ENCODE data around the gene IL32.
A peak's percentile ranks its signal among the peaks of the same experiment; 100 is the strongest.
"Not testable (repeated sequence)": the region's sequence is repeated elsewhere in the genome, so short reads cannot be mapped to it uniquely, and the experiment has no call there.

IL32 gene

GRCh38 chr16:3070608-3071111, 5.2 kb downstream of the IL32 start:
- DNase-seq (ENCODE audit: low read depth, low spot score): no peak

GRCh38 chr16:3071655-3072054, 6.2 kb downstream of the IL32 start:
- DNase-seq (ENCODE audit: low read depth, low spot score): no peak

- not testable (repeated sequence) for DNase-seq (ENCODE audit: low read depth, low spot score)
These were observed 6.7 kb downstream of the IL32 start for GRCh38 chr16:3072148-3072547.

- not testable (repeated sequence) for DNase-seq (ENCODE audit: low read depth, low spot score)
These were observed 7.3 kb downstream of the IL32 start for GRCh38 chr16:3072576-3073263.

GRCh38 chr16:3073448-3073847, 8.0 kb downstream of the IL32 start:
- DNase-seq (ENCODE audit: low read depth, low spot score): no peak

GRCh38 chr16:3074860-3075522, 9.6 kb downstream of the IL32 start:
- peak; percentile 40 for DNase-seq (ENCODE audit: low read depth, low spot score)

- no peak for DNase-seq (ENCODE audit: low read depth, low spot score)
These were observed 10.1 kb downstream of the IL32 start for GRCh38 chr16:3075523-3075915.

- not testable (repeated sequence) for DNase-seq (ENCODE audit: low read depth, low spot score)
These were observed 10.5 kb downstream of the IL32 start for GRCh38 chr16:3075946-3076345.

GRCh38 chr16:3076577-3076976, 11.1 kb downstream of the IL32 start:
- DNase-seq (ENCODE audit: low read depth, low spot score): no peak

- DNase-seq (ENCODE audit: low read depth, low spot score): no peak
These were observed 14.6 kb downstream of the IL32 start for GRCh38 chr16:3080024-3080423.

- DNase-seq (ENCODE audit: low read depth, low spot score): not testable (repeated sequence)
These were observed 16.5 kb downstream of the IL32 start for GRCh38 chr16:3081957-3082356.

GRCh38 chr16:3083408-3083807, 18.0 kb downstream of the IL32 start:
- DNase-seq (ENCODE audit: low read depth, low spot score): not testable (repeated sequence)

GRCh38 chr16:3084491-3084890, 19.1 kb downstream of the IL32 start:
- no peak for DNase-seq (ENCODE audit: low read depth, low spot score)

GRCh38 chr16:3084969-3085670, 19.7 kb downstream of the IL32 start:
- DNase-seq (ENCODE audit: low read depth, low spot score): no peak

GRCh38 chr16:3085868-3086595, 20.6 kb downstream of the IL32 start:
- DNase-seq (ENCODE audit: low read depth, low spot score): no peak

- no peak for DNase-seq (ENCODE audit: low read depth, low spot score)
These were observed 21.3 kb downstream of the IL32 start for GRCh38 chr16:3086596-3087242.

GRCh38 chr16:3087243-3088235, 22.1 kb downstream of the IL32 start:
- DNase-seq (ENCODE audit: low read depth, low spot score): no peak

GRCh38 chr16:3088450-3088849, 23.0 kb downstream of the IL32 start:
- DNase-seq (ENCODE audit: low read depth, low spot score): no peak

GRCh38 chr16:3088925-3089716, 23.7 kb downstream of the IL32 start:
- DNase-seq (ENCODE audit: low read depth, low spot score): no peak

Measured in activated naive CD8-positive, alpha-beta T cell treated with anti-CD3 and anti-CD28 coated beads, Interleukin-2, amount 50 U/mL, for 16 hours (primary cell).